ENCODE measurements around the gene PTPA. TPM values are rescaled to one million over a fixed set of nuclear protein-coding genes. Genes with fewer than 3 reads are reported as not detected.

The PTPA gene
- total RNA-seq = 100 to 1,000 TPM; 113 to 131 TPM
- long read RNA-seq, transcript PTPA-210 (3 exons, 1,153 nt) = major isoform, 11 of 36 reads
- long read RNA-seq, transcript PTPA-207 (10 exons, 2,737 nt) = minor isoform, 10 of 36 reads
- long read RNA-seq, partial matches to known transcripts = 5 of 36 reads
- long read RNA-seq, other reads (novel, unspliced or antisense) = 2 of 36 reads

DNA sequence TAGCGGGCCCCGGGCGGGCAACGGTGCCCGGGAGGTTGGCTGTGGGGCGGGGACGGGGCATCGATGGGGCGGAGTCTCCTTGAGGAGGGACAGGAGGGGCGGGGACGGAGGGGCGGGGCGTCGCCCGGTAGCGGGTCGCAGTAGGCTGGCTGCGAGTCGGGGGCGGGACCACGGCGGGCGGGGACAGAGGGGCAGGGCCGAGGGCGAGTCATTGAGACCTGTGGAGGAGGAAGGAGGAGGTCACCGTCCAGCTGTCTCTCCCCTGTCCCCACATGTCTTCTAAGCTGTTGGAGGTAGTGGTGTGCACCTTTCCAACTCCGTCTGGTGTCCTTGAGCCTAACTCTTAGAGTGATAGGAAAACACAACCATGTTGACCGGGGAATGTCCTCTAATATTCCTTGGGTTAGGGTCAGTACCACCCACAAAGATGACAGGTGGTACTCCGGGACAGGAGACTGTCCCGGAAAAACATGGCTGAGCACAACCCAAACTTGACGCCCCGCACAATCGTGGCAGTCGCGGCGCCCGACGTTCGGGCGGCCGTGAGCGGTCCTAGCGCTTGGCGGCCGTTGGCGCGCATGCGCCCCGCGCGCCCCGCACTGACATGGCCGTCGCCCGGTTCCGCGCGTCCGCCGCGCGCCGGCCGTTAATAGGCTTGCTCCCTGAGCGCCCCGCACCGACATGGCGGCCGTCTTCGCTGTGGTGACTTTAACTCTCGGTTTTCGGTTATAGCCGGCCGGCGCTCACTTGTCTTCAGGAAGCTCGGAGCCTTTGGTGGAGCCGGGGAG, at the start of gene PTPA, which contains the start of gene CRAT:
Gene PTPA, plus strand, starts transcription at position 676 of the 788 bp plus-strand sequence. CDS start 186 bp downstream, outside the sequence.
Gene CRAT, minus strand, starts transcription at position 54 of the 788 bp plus-strand sequence. CDS start 284 bp downstream, outside the sequence.
- intact Hi-C loops (cut with DNase I) = no loop called here
- ATAC-seq (peak; percentile 93 to 94), DNase-seq (peak; percentile 98)

DNA sequence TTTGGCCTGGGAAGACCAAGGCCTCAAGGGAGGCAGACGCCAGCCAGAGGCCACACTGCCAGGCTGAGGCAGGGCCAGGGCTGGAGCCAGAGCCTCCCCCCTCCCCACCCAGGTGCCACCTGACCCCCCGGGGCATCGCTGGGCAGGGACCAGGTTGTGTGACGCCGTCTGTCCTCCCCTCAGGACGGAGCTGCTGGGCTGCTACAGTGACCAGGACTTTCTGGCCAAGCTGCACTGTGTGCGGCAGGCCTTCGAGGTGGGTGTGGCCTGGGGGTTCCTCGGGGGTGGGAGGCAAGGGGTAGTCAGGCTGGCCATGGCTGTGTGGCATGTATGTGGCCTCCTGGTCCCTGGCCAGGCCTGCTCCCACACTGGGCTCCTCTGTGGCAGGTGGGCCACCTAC, 48.2 kb upstream of the PTPA start:
- ATAC-seq = no peak
- DNase-seq = peak; percentile 7
- intact Hi-C loops (cut with DNase I) = no loop called here

DNA sequence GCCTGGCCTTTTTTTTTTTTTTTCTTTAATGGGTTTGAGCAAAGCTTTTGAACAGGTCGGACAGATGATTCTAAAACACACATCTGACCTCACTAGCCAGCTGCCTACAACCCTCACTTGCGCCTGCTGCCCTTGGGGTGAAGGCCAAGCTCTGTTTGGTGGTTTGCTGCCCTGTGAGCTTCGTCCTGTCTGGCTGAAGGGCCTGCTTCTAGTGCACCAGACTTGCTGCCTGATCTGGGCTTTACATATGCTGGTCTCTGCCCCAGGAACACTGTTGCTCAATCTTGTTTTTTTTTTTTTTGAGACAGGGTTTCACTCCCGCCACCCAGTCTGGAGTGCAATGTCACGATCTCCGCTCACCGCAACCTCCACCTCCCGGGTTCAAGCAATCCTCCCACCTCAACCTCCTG, 46.7 kb upstream of the PTPA start:
- no peak for ATAC-seq
- no peak for DNase-seq
- intact Hi-C loops (cut with DNase I) = no loop called here

DNA sequence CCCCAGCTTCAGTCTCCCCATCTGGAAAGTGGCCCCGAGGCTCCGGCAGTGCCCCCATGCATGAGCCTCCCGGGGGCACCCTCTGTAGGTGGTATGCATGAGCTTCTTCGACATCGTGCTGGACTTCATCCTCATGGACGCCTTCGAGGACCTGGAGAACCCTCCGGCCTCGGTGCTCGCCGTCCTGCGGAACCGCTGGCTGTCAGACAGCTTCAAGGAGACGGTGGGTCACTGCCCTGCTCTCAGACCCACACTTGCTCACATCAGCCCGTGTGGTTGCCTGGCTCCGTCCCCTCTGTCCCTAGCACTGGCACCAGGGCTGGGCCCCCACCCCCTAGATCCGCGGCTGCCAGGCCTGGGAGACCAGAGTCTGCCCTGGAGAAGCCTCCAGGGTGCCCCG, 43.1 kb upstream of the PTPA start:
- DNase-seq (no peak), ATAC-seq (no peak)
- intact Hi-C loops (cut with DNase I) = no loop called here

DNA sequence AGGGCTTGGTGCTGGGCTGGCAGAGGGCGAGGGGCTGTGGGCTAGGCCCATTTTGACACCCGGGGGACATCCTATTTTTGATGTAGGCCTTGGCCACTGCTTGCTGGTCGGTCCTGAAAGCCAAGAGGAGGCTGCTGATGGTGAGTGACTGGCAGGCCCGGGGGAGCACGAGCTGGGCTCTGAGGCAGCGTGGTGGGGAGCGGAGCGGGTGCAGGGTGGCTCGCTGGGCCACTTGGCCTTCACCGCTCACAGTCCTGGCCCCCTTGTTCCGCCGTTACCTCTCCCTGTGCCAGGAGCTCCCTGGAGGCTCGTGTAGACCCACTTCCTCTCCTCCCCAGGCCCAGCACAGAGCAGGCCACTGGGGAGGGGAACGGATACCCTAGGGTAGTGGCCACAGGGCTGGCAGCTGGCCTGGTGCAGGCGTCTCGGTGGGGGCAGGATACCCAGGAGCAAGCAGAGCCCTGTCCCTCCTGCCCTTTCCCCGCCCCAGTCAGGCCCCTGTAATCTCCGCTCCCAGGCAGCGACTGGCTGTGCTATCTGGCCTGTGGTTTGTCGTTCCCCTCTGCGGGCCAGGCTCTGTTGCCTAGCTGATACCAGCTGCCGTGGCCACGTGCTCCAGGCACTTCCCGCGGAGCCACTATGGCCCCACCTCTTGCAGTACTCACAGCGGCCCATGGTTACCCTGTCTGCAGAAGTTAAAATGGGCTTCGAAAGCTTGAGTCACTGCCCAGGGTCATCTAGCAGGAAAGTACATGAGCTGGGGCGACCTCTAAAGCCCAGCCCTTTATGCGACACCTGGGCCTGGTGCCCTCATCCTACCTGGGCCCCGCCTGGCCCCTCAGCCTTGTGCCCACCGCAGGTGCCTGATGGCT, 42.0 kb upstream of the PTPA start:
- peak; percentile 83 for DNase-seq
- intact Hi-C loops (cut with DNase I) = no loop called here
- ATAC-seq = peak; percentile 93 to 96

- intact Hi-C loops (cut with DNase I) = no loop called here
- DNase-seq (no peak), ATAC-seq (no peak)
Observed at GRCh38 chr9:129069862-129070641, 41.2 kb upstream of the PTPA start.

GRCh38 chr9:129070696-129071525, 40.3 kb upstream of the PTPA start:
- ATAC-seq = no peak
- intact Hi-C loops (cut with DNase I) = no loop called here
- DNase-seq = no peak

DNA sequence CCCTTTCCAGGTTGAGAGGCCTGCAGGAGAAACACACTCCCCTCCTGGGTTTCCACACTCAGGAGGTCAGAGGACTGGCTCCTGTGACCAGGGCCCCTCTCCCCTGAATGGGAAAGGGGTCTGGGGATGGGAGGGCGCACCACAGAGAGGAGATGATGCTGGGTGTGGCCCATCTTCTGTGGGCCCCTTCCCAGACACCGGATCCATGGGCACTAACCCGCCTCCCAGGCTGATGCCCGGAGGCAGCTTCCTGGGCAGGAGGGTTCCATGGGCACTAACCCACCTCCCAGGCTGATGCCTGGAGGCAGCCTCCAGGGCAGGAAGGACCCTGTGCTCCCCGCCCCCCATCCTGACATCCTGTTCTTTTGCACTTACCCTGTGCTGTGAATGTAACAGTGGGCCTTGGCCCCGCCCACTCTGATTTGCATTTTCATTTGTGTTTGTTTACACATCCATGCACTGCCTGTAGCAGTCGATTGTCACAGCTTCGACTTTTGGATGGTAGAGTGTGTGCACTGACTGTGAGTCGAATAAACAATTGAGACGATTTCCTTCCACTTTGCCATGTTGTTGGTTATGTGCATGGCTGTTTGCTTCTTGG, 39.6 kb upstream of the PTPA start:
- no peak for DNase-seq
- no peak for ATAC-seq

GRCh38 chr9:129072171-129072570, 39.0 kb upstream of the PTPA start:
- no peak for DNase-seq
- ATAC-seq = no peak
- intact Hi-C loops (cut with DNase I) = no loop called here

More for the DNA sequence above, 39.6 kb upstream of the PTPA start:
- intact Hi-C loops (cut with DNase I) = no loop called here

DNA sequence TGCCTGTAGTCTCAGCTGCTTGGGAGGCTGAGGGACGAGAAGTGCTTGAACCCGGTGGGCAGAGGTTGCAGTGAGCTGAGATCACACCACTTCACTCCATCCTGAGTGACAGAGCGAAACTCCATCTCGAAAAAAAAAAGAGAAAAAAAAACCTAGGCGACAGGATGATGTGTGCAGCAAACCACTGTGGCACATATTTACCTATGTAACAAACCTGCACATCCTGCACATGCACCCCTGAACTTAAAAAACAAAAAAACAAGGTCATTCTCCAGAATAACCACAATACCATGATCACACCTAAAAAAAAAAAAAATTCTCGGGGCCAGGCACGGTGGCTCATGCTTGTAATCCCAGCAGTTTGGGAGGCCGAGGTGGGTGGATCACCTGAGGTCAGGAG, 37.8 kb upstream of the PTPA start:
- ATAC-seq (no peak), DNase-seq (no peak)
- intact Hi-C loops (cut with DNase I) = no loop called here

DNA sequence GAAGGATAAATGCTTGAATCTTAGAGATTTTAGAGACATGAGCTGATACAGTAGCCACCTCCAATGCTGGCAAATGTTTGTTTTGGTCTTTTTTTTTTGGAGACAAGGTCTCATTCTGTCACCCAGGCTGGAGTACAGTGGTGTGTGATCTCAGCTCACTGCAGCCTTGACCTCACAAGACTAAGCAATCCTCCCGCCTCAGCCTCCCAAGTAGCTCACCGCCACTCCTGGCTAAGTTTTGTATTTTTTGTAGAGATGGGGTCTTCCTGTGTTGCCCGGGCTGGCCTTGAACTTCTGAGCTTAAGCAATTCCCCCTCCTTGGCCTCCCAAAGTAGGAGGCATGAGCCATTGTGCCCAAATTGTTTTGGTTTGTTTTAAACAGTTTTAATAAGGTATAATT, 37.1 kb upstream of the PTPA start:
- DNase-seq (no peak), ATAC-seq (no peak)
- intact Hi-C loops (cut with DNase I) = no loop called here

- intact Hi-C loops (cut with DNase I) = no loop called here
- DNase-seq (no peak), ATAC-seq (no peak)
Observed at GRCh38 chr9:129075996-129076639, 35.1 kb upstream of the PTPA start.

- intact Hi-C loops (cut with DNase I) = no loop called here
- DNase-seq (no peak), ATAC-seq (no peak)
Observed at GRCh38 chr9:129076640-129077037, 34.6 kb upstream of the PTPA start.

DNA sequence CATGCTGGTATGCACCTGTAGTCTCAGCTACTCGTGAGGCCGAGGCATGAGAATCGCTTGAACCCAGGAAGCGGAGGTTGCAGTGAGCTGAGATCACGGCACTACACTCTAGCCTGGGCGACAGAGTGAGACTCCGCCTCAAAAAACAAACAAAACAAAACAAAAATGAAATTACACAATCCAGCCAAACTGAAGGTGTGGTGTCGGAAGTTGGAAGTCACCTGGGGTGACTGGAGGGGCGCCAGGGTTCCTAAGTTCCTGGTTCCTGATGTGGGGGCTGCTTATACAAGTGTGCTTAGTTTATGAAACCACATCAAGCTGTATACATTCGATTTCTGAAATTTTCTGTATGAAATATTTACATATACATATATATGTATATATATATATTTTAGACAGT, 34.0 kb upstream of the PTPA start:
- intact Hi-C loops (cut with DNase I) = no loop called here
- ATAC-seq (no peak), DNase-seq (no peak)

DNA sequence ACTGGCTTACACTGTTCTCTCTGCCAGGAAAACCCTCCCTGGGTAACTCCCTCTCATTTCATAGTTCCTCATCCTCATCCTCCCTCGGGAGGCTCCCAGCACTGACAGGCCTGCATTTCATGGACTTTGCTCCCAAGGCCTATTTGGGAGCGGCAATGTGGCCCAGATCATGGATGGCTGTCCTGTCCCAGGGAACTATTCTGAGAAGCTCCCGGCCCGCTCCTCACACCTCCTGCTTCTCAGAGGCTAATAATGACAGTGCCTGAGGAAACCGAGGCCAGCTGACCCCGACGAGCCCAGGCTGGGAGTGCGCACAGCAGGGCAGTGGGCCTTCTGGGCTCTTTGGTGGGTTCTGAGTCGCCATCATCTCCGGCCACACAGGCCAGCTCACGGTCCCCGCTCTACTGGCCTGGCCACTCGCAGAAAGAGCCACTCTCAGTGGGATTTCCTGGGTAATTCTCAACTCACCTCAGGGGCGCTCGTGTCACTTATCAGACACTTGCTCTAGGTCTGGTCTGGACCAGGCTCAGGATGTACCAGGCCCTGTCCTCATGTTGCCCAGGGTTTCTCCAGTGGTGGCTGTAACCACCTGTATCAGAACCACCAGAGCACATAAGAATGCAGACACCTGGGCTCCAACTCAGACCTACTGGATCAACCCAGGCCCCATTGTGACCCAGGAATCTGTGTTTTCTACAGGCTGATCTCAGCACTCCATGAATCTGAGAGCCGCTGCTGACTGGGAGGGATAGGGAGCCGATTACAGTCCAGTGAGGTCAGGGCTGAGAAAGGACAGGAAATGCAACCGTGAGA, 32.3 kb upstream of the PTPA start:
- intact Hi-C loops (cut with DNase I) = no loop called here
- no peak for DNase-seq
- ATAC-seq = no peak

DNA sequence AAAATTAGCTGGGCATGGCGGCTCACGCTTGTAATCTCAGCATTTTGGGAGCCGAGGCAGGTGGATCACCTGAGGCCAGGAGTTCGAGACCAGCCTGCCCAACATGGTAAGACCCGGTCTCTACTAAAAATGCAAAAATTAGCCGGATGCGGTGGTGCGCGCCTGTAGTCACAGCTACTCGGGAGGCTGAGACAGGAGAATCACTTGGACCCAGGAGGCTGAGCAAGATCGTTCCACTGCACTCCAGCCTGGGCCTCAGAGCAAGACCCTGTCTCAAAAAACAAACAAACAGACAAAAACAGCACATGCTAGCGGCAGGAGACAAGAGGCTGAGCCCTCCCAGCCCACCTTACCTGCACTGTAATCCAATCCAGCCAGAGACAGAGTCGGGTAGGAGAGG, 31.4 kb upstream of the PTPA start:
- no peak for DNase-seq
- intact Hi-C loops (cut with DNase I) = no loop called here
- ATAC-seq = no peak

DNA sequence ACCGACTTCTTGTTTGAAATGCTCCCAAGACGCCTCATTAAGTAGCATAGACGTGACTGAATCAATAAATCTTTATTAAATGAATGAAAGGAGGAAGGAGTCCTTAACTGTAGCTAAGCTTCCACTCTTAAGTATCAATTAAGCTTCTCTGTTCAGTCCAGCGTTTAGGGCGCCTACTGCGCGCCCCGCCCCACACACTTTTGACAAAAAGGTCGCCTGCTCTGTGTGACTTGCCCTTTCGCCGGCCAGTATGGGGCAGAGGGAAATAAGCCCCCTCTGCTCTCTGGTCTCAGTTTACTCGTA, 31.0 kb upstream of the PTPA start:
- ATAC-seq = no peak
- intact Hi-C loops (cut with DNase I) = no loop called here

More for the DNA sequence above, 31.0 kb upstream of the PTPA start:
- no peak for DNase-seq

All from left cardiac atrium (tissue), 4 donors.